GM23338 (cell line): ENCODE data around the gene HINT2. TPM values are rescaled to one million over a fixed set of nuclear protein-coding genes. Genes with fewer than 3 reads are reported as not detected.

Experiments
- ATAC-seq: fragments of 200-7000 bp; cut with Tn5 transposase; 3 replicates; pipeline ENCODE4 v1.9.1; 2020
- DNase-seq: peaks from one replicate; pipeline ENCODE4 v3.0.0-alpha.2; 2015; ENCODE audit warnings: low spot score
- H2AFZ ChIP-seq: fragments of 200-600 bp; sonication (generic); 2 replicates; pipeline ENCODE4 v1.8.0; 2016; ENCODE audit warnings: antibody characterized with exemption, mild to moderate bottlenecking, moderate library complexity
- H3F3A ChIP-seq: fragments of 200-600 bp; sonication (generic); replicated peaks from 2 replicates; pipeline ENCODE4 v1.8.0; 2017; ENCODE audit warnings: antibody characterized with exemption, mixed run types, low read depth
- H3K27ac ChIP-seq: fragments of 200-600 bp; sonication (generic); 2 replicates; pipeline ENCODE4 v1.6.1; 2016; ENCODE audit warnings: low read depth
- H3K27me3 ChIP-seq: fragments of 200-600 bp; sonication (generic); 2 replicates; pipeline ENCODE4 v1.8.0; 2016; ENCODE audit warnings: mild to moderate bottlenecking, mixed run types, moderate library complexity; ENCODE audit not compliant: insufficient read depth
- H3K36me3 ChIP-seq: fragments of 200-600 bp; sonication (generic); 2 replicates; pipeline ENCODE4 v1.8.0; 2016; ENCODE audit warnings: mild to moderate bottlenecking; ENCODE audit not compliant: insufficient read depth
- H3K4me1 ChIP-seq: fragments of 200-600 bp; sonication (generic); 2 replicates; pipeline ENCODE4 v1.8.0; 2016; ENCODE audit warnings: mild to moderate bottlenecking, moderate library complexity; ENCODE audit not compliant: insufficient read depth
- H3K4me2 ChIP-seq: fragments of 200-600 bp; sonication (generic); 2 replicates; pipeline ENCODE4 v1.7.1; 2017; ENCODE audit warnings: mixed run types
- H3K4me3 ChIP-seq: fragments of 200-600 bp; sonication (generic); 2 replicates; pipeline ENCODE4 v1.6.1; 2016; ENCODE audit warnings: mixed run types
- H3K79me2 ChIP-seq: fragments of 200-600 bp; sonication (generic); replicated peaks from 2 replicates; pipeline ENCODE4 v1.8.0; 2017; ENCODE audit warnings: mild to moderate bottlenecking; ENCODE audit not compliant: insufficient read depth
- H3K9me2 ChIP-seq: fragments of 200-600 bp; sonication (generic); 2 replicates; pipeline ENCODE4 v1.8.0; 2017; ENCODE audit not compliant: insufficient read depth
- H4K20me1 ChIP-seq: fragments of 200-600 bp; sonication (generic); replicated peaks from 2 replicates; pipeline ENCODE4 v1.8.0; 2017; ENCODE audit warnings: mild to moderate bottlenecking; ENCODE audit not compliant: insufficient read depth
- H3K27ac Mint-ChIP-seq: 2 replicates; pipeline ENCODE4 v1.8.0; 2020; ENCODE audit warnings: inconsistent platforms, mild to moderate bottlenecking, moderate library complexity, mixed read lengths
- H3K27me3 Mint-ChIP-seq: 3 replicates; pipeline ENCODE4 v1.8.0; 2022; ENCODE audit warnings: low read depth, mild to moderate bottlenecking, moderate library complexity, mixed read lengths, inconsistent platforms; ENCODE audit not compliant: insufficient read depth, poor library complexity
- H3K36me3 Mint-ChIP-seq: 3 replicates; pipeline ENCODE4 v1.8.0; 2021; ENCODE audit warnings: low read depth, mild to moderate bottlenecking, inconsistent platforms, moderate library complexity, mixed read lengths
- H3K4me1 Mint-ChIP-seq: 3 replicates; pipeline ENCODE4 v1.8.0; 2020; ENCODE audit warnings: mild to moderate bottlenecking, inconsistent platforms, mixed read lengths
- H3K4me3 Mint-ChIP-seq: 3 replicates; pipeline ENCODE4 v1.8.0; 2021; ENCODE audit warnings: moderate library complexity, mild to moderate bottlenecking, inconsistent platforms, mixed read lengths
- H3K9me3 Mint-ChIP-seq: 3 replicates; pipeline ENCODE4 v1.8.0; 2020; ENCODE audit warnings: moderate library complexity, mild to moderate bottlenecking, inconsistent platforms, mixed read lengths
- CREB1 ChIP-seq: fragments of 250-450 bp; sonication (Bioruptor Pico); IDR thresholded peaks from 2 replicates; pipeline ENCODE4 v1.5.0; 2020; ENCODE audit warnings: low read depth, mild to moderate bottlenecking, moderate library complexity
- CTCF ChIP-seq, 2 experiments: fragments of 200-600 bp in 1 of 2; sonication (generic) in 1 of 2; conservative IDR thresholded peaks; 2 replicates each; pipeline versions ENCODE4 v1.5.1 to v1.6.1; 2016 to 2017; ENCODE audit warnings: antibody characterized with exemption in 2 of 2, low read depth in 2 of 2, mild to moderate bottlenecking in 2 of 2, moderate library complexity in 1 of 2
- ETS1 ChIP-seq: IDR thresholded peaks from 2 replicates; pipeline ENCODE4 v1.6.1; 2016; ENCODE audit warnings: antibody characterized with exemption
- EZH2 ChIP-seq: fragments of 200-600 bp; sonication (generic); IDR thresholded peaks from one replicate; pipeline ENCODE4 v1.8.0; 2017; ENCODE audit warnings: antibody characterized with exemption, mild to moderate bottlenecking, low read depth; ENCODE audit not compliant: unreplicated experiment
- JUNB ChIP-seq: IDR thresholded peaks from one replicate; pipeline ENCODE4 v1.6.1; 2016; ENCODE audit warnings: antibody characterized with exemption; ENCODE audit not compliant: unreplicated experiment
- NANOG ChIP-seq: IDR thresholded peaks from 2 replicates; pipeline ENCODE4 v1.6.1; 2016; ENCODE audit warnings: antibody characterized with exemption, borderline replicate concordance
- POLR2AphosphoS5 ChIP-seq: IDR thresholded peaks from 2 replicates; pipeline ENCODE4 v1.6.1; 2016; ENCODE audit warnings: antibody characterized with exemption, low read depth
- STAT1 ChIP-seq: IDR thresholded peaks from one replicate; pipeline ENCODE4 v1.6.1; 2016; ENCODE audit warnings: antibody characterized with exemption; ENCODE audit not compliant: unreplicated experiment
- ZNF114 ChIP-seq: fragments of 250-450 bp; sonication (Bioruptor Pico); IDR thresholded peaks from 2 replicates; pipeline ENCODE4 v1.5.0; 2020; ENCODE audit warnings: mild to moderate bottlenecking, moderate library complexity
- polyA plus RNA-seq: library from polyadenylated mRNA; unstranded; fragments of >200 nt; fragmentation: Nextera tagmentation; extraction: Ambion mirVana; gene quantifications from 2 replicates; pipeline ENCODE4 v1.2.1, GENCODE V29; 2016
- total RNA-seq: library from RNA; depleted of rRNA; stranded (reverse); fragments of >200 nt; shearing (Covaris generic); gene quantifications from 2 replicates; pipeline ENCODE4 v1.2.3, GENCODE V29; 2014
- TF ChIP-seq, protein P1 (sequence below): IDR thresholded peaks from one replicate; pipeline ENCODE4 v1.6.1; 2018; ENCODE audit warnings: antibody characterized with exemption; ENCODE audit not compliant: unreplicated experiment

HINT2 gene
- total and polyA plus RNA-seq, 2 experiments from 2014 or later = 20.9 to 69.9 TPM

DNA sequence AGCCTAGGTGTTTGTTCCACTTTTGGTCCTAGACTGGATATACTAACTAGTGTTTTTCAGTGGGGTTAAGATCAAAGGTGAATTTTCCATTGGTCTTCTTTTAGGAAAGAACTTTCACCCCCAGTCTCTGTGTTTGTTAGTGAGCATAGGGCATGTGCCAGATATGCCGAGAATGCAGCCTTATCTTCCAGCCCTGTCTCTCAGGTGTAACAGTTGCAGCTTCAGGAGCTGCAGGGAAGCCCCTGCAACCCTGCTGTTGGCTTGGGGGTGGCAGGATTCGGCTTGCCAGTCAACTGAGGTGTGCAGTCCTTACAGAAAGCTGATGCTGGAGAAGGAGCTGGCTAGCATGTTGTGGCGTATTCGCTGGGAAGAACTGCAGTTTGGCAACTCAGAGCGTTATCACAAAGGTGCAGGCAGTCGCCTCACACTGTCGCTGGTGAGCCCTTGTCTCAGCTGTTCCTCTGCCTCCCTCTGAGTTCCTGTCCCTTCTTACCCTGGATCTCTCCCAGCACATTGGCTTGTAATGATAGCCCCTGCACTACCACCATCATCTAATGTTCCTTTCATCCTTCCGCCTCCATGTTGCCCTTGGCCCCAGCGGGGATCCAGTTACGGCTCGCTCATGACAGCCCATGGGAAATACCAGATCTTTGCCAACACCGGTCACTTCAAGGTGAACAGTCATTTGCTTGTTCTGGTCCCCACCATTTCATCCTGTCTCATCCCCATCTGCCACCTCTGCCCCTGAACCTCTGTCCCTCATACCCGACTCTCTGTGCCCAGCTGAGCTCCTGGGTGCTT is 13.3 kb downstream of the HINT2 start (continued):
- TF ChIP-seq, protein P1, sequence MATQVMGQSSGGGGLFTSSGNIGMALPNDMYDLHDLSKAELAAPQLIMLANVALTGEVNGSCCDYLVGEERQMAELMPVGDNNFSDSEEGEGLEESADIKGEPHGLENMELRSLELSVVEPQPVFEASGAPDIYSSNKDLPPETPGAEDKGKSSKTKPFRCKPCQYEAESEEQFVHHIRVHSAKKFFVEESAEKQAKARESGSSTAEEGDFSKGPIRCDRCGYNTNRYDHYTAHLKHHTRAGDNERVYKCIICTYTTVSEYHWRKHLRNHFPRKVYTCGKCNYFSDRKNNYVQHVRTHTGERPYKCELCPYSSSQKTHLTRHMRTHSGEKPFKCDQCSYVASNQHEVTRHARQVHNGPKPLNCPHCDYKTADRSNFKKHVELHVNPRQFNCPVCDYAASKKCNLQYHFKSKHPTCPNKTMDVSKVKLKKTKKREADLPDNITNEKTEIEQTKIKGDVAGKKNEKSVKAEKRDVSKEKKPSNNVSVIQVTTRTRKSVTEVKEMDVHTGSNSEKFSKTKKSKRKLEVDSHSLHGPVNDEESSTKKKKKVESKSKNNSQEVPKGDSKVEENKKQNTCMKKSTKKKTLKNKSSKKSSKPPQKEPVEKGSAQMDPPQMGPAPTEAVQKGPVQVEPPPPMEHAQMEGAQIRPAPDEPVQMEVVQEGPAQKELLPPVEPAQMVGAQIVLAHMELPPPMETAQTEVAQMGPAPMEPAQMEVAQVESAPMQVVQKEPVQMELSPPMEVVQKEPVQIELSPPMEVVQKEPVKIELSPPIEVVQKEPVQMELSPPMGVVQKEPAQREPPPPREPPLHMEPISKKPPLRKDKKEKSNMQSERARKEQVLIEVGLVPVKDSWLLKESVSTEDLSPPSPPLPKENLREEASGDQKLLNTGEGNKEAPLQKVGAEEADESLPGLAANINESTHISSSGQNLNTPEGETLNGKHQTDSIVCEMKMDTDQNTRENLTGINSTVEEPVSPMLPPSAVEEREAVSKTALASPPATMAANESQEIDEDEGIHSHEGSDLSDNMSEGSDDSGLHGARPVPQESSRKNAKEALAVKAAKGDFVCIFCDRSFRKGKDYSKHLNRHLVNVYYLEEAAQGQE = no peak
- TF ChIP-seq ETS1 (no peak), EZH2 (no peak), POLR2AphosphoS5 (no peak), STAT1 (no peak), CTCF (conservative IDR thresholded peaks at IDR 0.05; ENCODE audit: low read depth in 2 of 2) (no peak), JUNB (no peak)

GRCh38 chr9:35800530-35800929 is 14.3 kb downstream of the HINT2 start:
- Histone ChIP-seq H3K9me2 (no peaks in the 10 kb centered on the region), H3K27ac (no peak overlapping the region), H3K4me1 (peaks cover 6% of the 10 kb centered on the region; the same call in 1 of the 2 replicates), H3K4me2 (no peak overlapping the region), H3K79me2 (no peaks in the 10 kb centered on the region), H3F3A (0 out of 2 replicates have a peak, but pooled peaks cover 3% of the 10 kb centered on the region), H2AFZ (no peak overlapping the region), H3K27me3 (no peaks in the 10 kb centered on the region), H3K36me3 (0 out of 2 replicates have a peak, but pooled peaks cover 7% of the 10 kb centered on the region), H3K4me3 (no peak overlapping the region), H4K20me1 (no peaks in the 10 kb centered on the region; the same call in 1 of the 2 replicates)
- DNase-seq (no peak), ATAC-seq (no peak)
- no peaks in the 10 kb centered on the region; the same call in 2 of the 3 replicates for H3K36me3 Mint-ChIP-seq
- no peak overlapping the region for H3K4me3 Mint-ChIP-seq
- no peak overlapping the region for H3K27ac Mint-ChIP-seq
- no peaks in the 10 kb centered on the region; the same call in 2 of the 3 replicates for H3K9me3 Mint-ChIP-seq
- H3K4me1 Mint-ChIP-seq = peaks cover 6% of the 10 kb centered on the region; the same call in 2 of the 3 replicates
- H3K27me3 Mint-ChIP-seq = peaks cover 4% of the 10 kb centered on the region
- TF ChIP-seq ETS1 (no peak), ZNF114 (no peak), CTCF (conservative IDR thresholded peaks at IDR 0.05; ENCODE audit: low read depth in 2 of 2) (no peak), NANOG (no peak), CREB1 (CRISPR knock-in tag) (no peak), POLR2AphosphoS5 (no peak), EZH2 (no peak)
